GM12878 (cell line): ENCODE results near the gene TPMT. TPM values are rescaled to one million over a fixed set of nuclear protein-coding genes. Genes with fewer than 3 reads are reported as not detected.

Source experiments
- ATAC-seq: fragments of 200-7000 bp; cut with Tn5 transposase; 3 replicates; pipeline ENCODE4 v1.9.1; 2020; ENCODE audit warnings: mild to moderate bottlenecking, moderate library complexity
- BruUV-seq: library from RNA; stranded (reverse); fragments of 400-500 nt; replicated peaks from 2 replicates; lab custom pipeline; 2021; lab: Mats Ljungman, UMichigan
- CTCF ChIA-PET: fragments of 300-600 bp; sonication (Branson Sonifier 250); formaldehyde crosslinking; extraction: SDS; loops from one replicate; lab custom pipeline; 2021; ENCODE audit warnings: inconsistent platforms; lab: Yijun Ruan, JAX
- POLR2A ChIA-PET: fragments of 350-600 bp; formaldehyde crosslinking; extraction: SDS; loops from one replicate; lab custom pipeline; 2021; ENCODE audit warnings: inconsistent platforms; lab: Charles Lee
- RAD21 ChIA-PET: fragments of 300-600 bp; sonication (Branson Sonifier 250); formaldehyde crosslinking; loops from one replicate; lab custom pipeline; 2023; ENCODE audit warnings: antibody characterized with exemption; ENCODE audit not compliant: unreplicated experiment; lab: Charles Lee
- SMC1A ChIA-PET: fragments of 300-600 bp; sonication (Branson Sonifier 250); formaldehyde crosslinking; loops from one replicate; lab custom pipeline; 2023; ENCODE audit not compliant: unreplicated experiment, uncharacterized antibody; lab: Charles Lee
- DNase-seq: peaks from one replicate; pipeline ENCODE4 v3.0.0-alpha.2; 2011; ENCODE audit warnings: low read depth, low spot score
- FAIRE-seq: peaks from 3 replicates; lab custom pipeline; 2011; peaks lifted over from hg19 to GRCh38; lab: Jason Lieb, UNC
- H2AFZ ChIP-seq: 2 replicates; pipeline ENCODE4 v1.6.0; 2011; ENCODE audit warnings: low read depth, low read length, control low read depth; ENCODE audit not compliant: control insufficient read depth
- H3K27ac ChIP-seq: 2 replicates; pipeline ENCODE4 v1.5.1; 2011; ENCODE audit warnings: control low read depth; ENCODE audit not compliant: control insufficient read depth, insufficient read depth
- H3K27me3 ChIP-seq, 2 experiments: replicated peaks in 1 of 2; 2 replicates each; pipeline versions ENCODE4 v1.6.0 to v1.6.1; 2011; ENCODE audit warnings: low read length in 1 of 2; ENCODE audit not compliant: control insufficient read depth in 2 of 2, insufficient read depth in 2 of 2
- H3K36me3 ChIP-seq, 2 experiments: 2 replicates each; pipeline ENCODE4 v1.5.1; 2011; ENCODE audit warnings: low read length in 1 of 2; ENCODE audit not compliant: control insufficient read depth in 2 of 2, insufficient read depth in 2 of 2
- H3K4me1 ChIP-seq: 2 replicates; pipeline ENCODE4 v1.6.1; 2011; ENCODE audit warnings: mild to moderate bottlenecking, low read length, moderate library complexity, mixed read lengths; ENCODE audit not compliant: control insufficient read depth, insufficient read depth
- H3K4me2 ChIP-seq: 2 replicates; pipeline ENCODE4 v1.6.0; 2011; ENCODE audit warnings: control low read depth; ENCODE audit not compliant: control insufficient read depth, insufficient read depth
- H3K4me3 ChIP-seq: fragments of 200-600 bp; sonication (generic); 2 replicates; pipeline ENCODE4 v1.5.1; 2016
- H3K79me2 ChIP-seq: 2 replicates; pipeline ENCODE4 v1.6.0; 2011; ENCODE audit warnings: low read length; ENCODE audit not compliant: control insufficient read depth, insufficient read depth
- H3K9ac ChIP-seq: 2 replicates; pipeline ENCODE4 v1.8.0; 2011; ENCODE audit warnings: low read length, control low read depth, mixed read lengths; ENCODE audit not compliant: control insufficient read depth, insufficient read depth
- H3K9me3 ChIP-seq: replicated peaks from 3 replicates; pipeline ENCODE4 v1.5.1; 2011; ENCODE audit warnings: mild to moderate bottlenecking, low read length; ENCODE audit not compliant: control insufficient read depth, insufficient read depth
- H4K20me1 ChIP-seq: 2 replicates; pipeline ENCODE4 v1.6.0; 2011; ENCODE audit not compliant: control insufficient read depth, insufficient read depth
- E4F1 ChIP-seq: fragments of 450-650 bp; IDR thresholded peaks from 2 replicates; pipeline ENCODE4 v1.6.1; 2018; ENCODE audit warnings: borderline replicate concordance, mild to moderate bottlenecking; ENCODE audit not compliant: partially characterized antibody
- ZBTB4 ChIP-seq: fragments of 450-650 bp; formaldehyde crosslinking; IDR thresholded peaks from 2 replicates; pipeline ENCODE4 v1.4.0; 2022; ENCODE audit warnings: mild to moderate bottlenecking, moderate library complexity
- ZNF24 ChIP-seq: fragments of 450-650 bp; IDR thresholded peaks from 2 replicates; pipeline ENCODE4 v1.6.1; 2017; ENCODE audit warnings: antibody characterized with exemption, mild to moderate bottlenecking
- WGBS: methylation state at CpG from one replicate; pipeline ENCODE4 v1.1.6; 2016; ENCODE audit warnings: low lambda C conversion rate; ENCODE audit not compliant: insufficient replicate concordance, insufficient coverage; ENCODE audit errors: missing lambda C conversion rate; 5-methylcytosine and 5-hydroxymethylcytosine counted together
- in situ Hi-C: fragments of 300-500 bp; cut with MboI; formaldehyde crosslinking; loops from 9 replicates; pipeline ENCODE4 v1.14.3; 2018; ENCODE audit warnings: mixed read lengths
- intact Hi-C: fragments of 100-400 bp; cut with micrococcal nuclease; formaldehyde crosslinking; loops from one replicate; pipeline ENCODE4 v1.14.2; 2022; ENCODE audit not compliant: unreplicated experiment
- polyA plus RNA-seq, 11 experiments: library from polyadenylated mRNA; depleted of rRNA in 4 of 11; unstranded in 6 of 11; stranded (reverse) in 5 of 11; fragments of >200 nt; fragmentation: Nextera tagmentation in 4 of 11; fragmentation: Illumina TruSeq in 1 of 11; extraction: Ambion mirVana in 4 of 11; extraction: Trizol in 1 of 11; gene quantifications; 1 replicate in 1 of 11; 2 replicates in 10 of 11; pipeline versions ENCODE4 v1.2.1 to v1.2.3, GENCODE V29; 2011 to 2016; ENCODE audit warnings: inconsistent platforms in 2 of 11, missing spikeins in 2 of 11, low read depth in 1 of 11
- total RNA-seq, 4 experiments: library from RNA; depleted of rRNA in 3 of 4; stranded (reverse); fragments of >200 nt in 3 of 4; fragmentation: Illumina TruSeq in 1 of 4; extraction: Trizol in 1 of 4; gene quantifications; 2 replicates each; pipeline versions ENCODE4 v1.2.1 to v1.2.3, GENCODE V29; 2013 to 2021
- TF ChIP-seq, protein P1 (sequence below): fragments of 450-650 bp; IDR thresholded peaks from 2 replicates; pipeline ENCODE4 v1.6.1; 2018; ENCODE audit warnings: mild to moderate bottlenecking, low read depth, moderate library complexity; ENCODE audit not compliant: partially characterized antibody

Gene TPMT
- total and polyA plus RNA-seq, 10 of the 15 experiments (the other 5 are each of a cell fraction or from before 2014, with no cell fraction given) = 7.9 to 18.2 (median 16.3) TPM

DNA sequence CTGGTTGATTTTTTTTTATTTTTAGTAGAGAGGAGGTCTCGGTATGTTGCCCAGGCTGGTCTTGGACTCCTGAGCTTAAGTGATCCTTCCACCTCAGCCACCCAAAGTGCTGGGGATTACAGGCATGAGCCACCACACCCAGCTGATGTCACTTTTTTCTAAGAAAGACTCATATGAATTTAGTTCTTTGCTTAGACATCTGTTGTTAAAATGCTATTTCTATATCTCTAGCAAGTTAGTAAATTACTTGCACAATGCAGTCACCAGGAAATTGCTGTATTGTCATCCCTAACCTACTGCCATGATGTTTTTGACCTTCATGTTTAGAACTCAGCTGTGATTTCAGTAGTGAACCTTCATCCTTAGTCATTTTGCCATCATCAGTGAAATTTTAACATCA lies 6.0 kb upstream of the TPMT start:
- no TSS peak for BruUV-seq

More for the DNA sequence above, 6.0 kb upstream of the TPMT start:
- Histone ChIP-seq H3K79me2 (no peaks in the 10 kb centered on the region), H2AFZ (no peak overlapping the region), H3K4me2 (no peak overlapping the region), H3K9ac (no peak overlapping the region), H3K36me3 (peaks cover 0 to 10% of the 10 kb centered on the region in 2 experiments; a peak in 2 of 4 replicates), H3K9me3 (no peaks in the 10 kb centered on the region), H3K27me3 (no peaks in the 10 kb centered on the region), H3K4me1 (no peaks in the 10 kb centered on the region; the same call in 1 of the 2 replicates), H3K4me3 (no peak overlapping the region), H3K27ac (no peak overlapping the region), H4K20me1 (no peaks in the 10 kb centered on the region)
- intact Hi-C loops (no loop called here), in situ Hi-C loops (no loop called here)
- ChIA-PET POLR2A (no interaction called here), CTCF (interaction anchor here (0.6 kb wide), 1 partner anchor 68 kb away, joined by 3 read pairs; no protein-coding TSS in a partner anchor), RAD21 (interaction anchor here (0.9 kb wide), 1 partner anchor 8 kb away, joined by 3 read pairs; no protein-coding TSS in a partner anchor), SMC1A (no interaction called here)
- ATAC-seq (no peak), FAIRE-seq (no peak), DNase-seq (no peak)
- 64% methylated on average over 1 of the region's 1 CpG for WGBS
- TF ChIP-seq ZNF24 = no peak
- no peak for TF ChIP-seq E4F1
- no peak for TF ChIP-seq ZBTB4 (CRISPR knock-in tag)
- TF ChIP-seq, protein P1, sequence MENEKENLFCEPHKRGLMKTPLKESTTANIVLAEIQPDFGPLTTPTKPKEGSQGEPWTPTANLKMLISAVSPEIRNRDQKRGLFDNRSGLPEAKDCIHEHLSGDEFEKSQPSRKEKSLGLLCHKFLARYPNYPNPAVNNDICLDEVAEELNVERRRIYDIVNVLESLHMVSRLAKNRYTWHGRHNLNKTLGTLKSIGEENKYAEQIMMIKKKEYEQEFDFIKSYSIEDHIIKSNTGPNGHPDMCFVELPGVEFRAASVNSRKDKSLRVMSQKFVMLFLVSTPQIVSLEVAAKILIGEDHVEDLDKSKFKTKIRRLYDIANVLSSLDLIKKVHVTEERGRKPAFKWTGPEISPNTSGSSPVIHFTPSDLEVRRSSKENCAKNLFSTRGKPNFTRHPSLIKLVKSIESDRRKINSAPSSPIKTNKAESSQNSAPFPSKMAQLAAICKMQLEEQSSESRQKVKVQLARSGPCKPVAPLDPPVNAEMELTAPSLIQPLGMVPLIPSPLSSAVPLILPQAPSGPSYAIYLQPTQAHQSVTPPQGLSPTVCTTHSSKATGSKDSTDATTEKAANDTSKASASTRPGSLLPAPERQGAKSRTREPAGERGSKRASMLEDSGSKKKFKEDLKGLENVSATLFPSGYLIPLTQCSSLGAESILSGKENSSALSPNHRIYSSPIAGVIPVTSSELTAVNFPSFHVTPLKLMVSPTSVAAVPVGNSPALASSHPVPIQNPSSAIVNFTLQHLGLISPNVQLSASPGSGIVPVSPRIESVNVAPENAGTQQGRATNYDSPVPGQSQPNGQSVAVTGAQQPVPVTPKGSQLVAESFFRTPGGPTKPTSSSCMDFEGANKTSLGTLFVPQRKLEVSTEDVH = no peak
